IPS-11a (cell line): ENCODE results near the gene COL4A3.

Source experiments
- H3K4me3 ChIP-seq: one replicate; pipeline ENCODE4 v1.5.1; 2013; ENCODE audit warnings: low read depth, low read length, control low read depth

COL4A3 gene

GRCh38 chr2:227337442-227337841, 173.0 kb downstream of the COL4A3 start:
- no peak overlapping the region for H3K4me3 ChIP-seq

DNA sequence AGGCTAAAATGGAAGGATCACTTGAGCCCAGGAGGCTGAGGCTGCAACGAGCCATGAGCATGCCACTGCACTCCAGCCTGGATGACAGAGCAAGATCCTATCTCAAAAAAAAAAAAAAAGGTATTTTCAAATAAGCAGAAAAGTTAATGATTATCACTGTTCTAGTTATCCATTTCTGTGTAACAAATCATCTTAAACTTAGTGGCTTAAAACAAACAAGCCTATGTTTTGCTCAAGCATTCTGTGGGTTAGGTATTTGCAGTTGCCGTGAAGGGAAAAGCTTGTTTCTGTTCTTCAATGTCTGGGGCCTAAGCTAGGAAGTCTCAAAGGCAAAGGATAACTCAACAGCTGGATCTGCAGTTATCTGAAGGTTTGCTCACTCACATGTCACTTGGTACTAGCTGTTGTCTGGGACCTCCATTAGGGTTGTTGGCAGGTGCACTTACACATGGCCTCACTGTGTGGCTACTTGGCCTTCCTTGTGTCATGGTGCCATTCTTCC, 174.7 kb downstream of the COL4A3 start:
- no peak overlapping the region for H3K4me3 ChIP-seq

- no peak overlapping the region for H3K4me3 ChIP-seq
Observed at GRCh38 chr2:227340106-227340505, 175.7 kb downstream of the COL4A3 start.

DNA sequence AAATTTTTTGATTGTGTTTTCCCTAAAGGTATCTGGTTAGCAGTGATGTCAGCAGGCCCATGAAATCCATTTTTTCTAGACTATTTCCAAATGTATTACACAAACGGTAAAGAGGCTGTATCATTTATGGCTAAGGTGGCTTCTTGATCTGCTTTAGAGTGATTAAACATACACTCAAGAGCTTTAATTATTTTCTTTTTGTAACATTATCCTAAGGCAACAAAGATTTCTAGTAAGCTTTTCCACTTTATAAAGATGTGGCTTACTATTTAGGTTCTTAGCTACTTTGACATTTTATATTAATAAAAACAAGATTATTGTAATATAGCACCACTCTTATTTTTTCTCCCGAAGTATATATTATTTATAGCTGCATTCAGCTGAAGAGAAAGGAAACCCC, 177.1 kb downstream of the COL4A3 start:
- no peak overlapping the region for H3K4me3 ChIP-seq

GRCh38 chr2:227344231-227344630, 179.8 kb downstream of the COL4A3 start:
- H3K4me3 ChIP-seq, result no peak overlapping the region

- no peak overlapping the region for H3K4me3 ChIP-seq
Observed at GRCh38 chr2:227347117-227347516, 182.7 kb downstream of the COL4A3 start.

DNA sequence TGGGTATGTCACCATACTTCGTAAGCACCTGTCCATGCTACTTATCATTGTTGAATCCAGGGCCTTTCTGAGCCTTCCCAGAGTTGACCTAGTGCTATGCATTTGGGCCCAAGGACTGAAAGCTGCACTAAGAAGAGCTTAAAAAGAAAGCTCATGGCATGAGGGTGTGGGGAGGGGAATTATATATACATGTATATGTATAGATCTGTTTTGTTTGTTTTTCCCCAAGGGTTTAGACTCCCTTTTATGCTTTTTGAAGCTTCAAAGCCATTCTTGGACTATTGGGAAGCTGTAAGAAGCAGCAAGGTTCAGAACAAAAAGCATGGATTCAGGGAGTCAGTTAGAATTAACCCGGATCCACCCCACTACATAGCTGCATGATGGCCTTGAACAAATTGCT, 183.9 kb downstream of the COL4A3 start:
- no peak overlapping the region for H3K4me3 ChIP-seq

DNA sequence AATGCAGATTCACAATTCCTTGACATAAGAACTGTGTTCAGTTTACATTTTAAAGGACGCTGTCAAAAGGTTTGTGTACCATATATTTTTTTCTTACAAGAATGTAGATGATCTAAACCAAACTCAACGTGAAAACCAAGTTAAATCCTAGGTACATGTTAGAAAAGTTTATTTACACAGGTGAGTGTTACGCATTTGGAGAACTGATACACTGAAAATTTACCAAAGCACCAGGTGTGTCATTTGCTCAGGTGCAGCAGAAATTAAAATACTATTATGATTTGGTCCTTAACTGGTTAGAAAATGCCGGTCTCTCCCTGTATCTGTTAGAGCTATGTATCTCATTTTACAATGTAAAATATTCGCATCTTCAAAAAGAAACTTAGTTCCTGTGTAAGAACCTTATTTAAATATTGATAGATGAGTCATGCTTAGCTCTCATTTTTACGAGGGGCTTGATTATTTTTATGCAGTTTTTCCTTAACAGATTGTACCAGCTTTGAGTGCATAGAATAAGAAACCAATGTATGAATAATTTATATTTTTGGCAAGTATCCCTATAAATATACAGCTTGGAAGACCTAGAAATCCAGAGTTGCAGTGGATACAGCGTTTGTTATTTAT, 185.7 kb downstream of the COL4A3 start:
- no peak overlapping the region for H3K4me3 ChIP-seq

DNA sequence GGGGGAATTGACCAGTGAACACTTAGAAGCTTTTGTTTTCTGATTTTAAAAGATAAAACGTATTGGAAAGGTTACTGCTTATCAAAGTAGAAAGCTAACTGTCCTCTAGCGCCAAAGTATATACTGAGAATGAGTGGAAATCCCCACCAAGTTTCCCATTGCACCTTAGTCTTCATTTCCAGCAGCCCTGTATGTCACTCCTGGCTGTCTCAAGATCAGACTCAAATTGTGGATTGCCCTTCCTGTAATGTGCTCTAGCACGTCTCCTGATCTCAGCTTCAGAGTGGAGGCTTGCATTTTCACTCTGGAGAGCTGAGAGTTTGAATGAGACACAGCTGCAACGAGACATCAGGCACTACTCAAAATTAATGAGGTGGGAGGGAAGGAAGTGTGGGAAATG, 187.2 kb downstream of the COL4A3 start:
- no peak overlapping the region for H3K4me3 ChIP-seq

GRCh38 chr2:227360351-227360750, 195.9 kb downstream of the COL4A3 start:
- H3K4me3 ChIP-seq, result no peak overlapping the region

GRCh38 chr2:227363756-227364155, 199.3 kb downstream of the COL4A3 start:
- no peak overlapping the region for H3K4me3 ChIP-seq
